ENCODE results near the gene GATA2.
A peak's percentile ranks its signal among the peaks of the same experiment; 100 is the strongest.

GATA2 gene

DNA sequence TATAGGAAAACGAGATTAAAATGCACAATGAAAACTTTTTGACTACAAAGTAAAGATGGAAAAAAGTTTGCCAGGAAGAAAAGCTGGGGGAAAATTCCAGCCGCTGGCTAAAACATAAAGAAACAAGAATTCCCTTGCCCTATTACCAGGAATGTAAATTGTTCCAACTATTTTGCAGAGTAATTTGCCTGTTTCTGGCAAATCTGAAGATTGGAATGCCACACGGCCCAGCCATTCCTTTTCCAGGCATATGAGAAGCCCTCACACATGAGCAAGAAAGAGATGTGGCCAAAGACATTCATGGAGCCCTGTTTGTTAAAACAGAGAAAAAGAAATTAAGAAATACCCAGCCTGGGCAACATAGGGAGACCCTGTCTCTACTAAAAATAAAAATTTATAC lies 8.4 kb upstream of the GATA2 start:
- DNase-seq, result no peak

DNA sequence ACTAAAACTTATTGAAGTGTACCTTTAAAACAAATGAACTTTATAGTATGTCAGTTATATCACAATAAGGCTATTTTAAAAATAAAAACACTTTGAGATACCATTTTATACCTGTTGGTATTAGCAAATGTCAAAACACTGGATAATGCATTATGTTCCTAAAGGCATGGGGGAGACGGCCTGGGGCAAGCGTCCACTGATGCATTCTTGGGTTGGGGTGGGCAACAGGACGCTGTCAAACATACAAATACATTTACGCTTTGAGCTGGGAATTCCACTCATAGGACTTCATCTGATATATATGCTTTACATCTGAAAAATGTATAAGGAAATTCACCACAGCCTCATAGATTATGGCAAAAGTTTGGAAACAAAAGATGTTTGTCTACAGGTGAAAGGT lies 7.6 kb upstream of the GATA2 start:
- DNase-seq, result no peak

DNA sequence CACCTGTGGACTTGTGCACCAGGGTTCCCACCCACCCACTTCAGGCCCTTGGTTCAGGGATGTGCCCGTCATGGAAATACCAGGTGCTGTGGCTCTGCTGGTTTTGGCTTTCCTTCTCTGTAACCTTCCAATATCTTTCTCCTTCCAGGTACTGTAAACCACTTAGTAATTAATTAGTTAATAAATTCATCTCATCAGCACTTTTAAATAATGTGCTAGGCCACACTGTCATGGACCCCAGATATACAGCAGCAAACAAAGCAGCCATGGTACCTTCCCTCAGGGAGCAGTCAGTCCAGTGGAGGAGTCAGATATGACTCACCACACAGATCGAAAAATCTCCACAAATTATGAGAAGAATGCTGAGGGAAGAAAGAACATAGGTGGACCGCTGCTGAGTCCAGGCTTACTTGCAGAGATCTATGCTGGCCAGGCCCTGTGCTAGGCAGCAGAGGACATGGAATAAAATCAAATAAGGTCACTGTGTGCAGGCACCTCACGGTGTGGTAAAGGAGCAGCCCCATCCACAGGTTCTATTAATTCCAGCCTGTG lies 6.8 kb upstream of the GATA2 start:
- no peak for DNase-seq

DNA sequence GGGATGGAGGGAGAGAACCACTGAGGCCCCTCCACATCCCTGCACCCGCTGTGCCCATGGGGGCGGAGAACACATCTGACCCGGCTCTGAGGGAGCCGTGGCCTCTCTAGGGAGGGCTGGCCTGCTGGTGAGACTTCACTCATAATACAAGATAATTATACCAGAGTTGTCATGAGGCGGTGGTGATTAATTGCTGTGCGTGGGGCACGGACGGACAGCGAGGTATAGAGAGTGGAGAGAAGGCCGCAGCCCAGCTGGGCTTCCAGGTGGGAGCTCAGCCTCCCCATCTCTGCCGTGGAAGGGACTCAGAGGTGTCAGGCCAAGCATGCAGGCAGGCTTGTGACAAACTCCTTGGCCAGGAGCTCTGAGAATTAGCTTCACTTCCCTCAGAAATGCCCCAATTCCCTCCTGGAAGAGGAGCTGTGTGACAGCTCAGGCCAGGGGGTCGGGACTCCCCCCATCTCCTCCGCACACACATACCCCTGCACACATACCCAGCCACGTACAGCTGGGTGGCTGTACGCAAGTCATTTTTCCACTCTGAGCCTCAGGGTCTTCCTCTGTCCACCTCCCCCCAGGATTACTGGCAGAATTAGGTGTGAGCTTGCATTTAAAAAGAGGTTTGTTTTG lies 6.0 kb upstream of the GATA2 start:
- no peak for DNase-seq

DNA sequence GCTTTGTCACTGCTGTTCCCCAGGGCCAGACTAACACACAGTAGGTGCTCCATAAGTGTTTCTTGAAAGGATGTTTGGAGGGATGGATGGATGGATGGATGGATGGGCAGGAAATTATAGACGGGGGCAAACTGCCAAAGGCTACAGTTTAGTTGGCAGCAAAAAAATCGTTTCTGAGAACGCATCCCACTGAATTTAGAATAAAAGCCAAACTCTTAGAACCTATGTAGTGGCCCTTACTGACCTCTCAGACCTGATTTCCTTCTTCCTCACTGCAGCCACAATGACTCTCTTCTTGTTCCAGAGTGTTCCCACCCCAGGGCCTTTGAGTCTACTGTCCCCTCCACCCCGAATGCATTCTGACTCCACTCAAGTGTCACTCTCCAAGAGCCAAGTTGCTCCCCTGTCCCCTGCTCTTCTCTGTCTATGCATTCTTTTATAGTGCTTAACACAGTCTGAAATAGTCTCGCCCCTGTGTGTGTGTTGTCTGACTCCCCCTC lies 5.2 kb upstream of the GATA2 start:
- no peak for DNase-seq

DNA sequence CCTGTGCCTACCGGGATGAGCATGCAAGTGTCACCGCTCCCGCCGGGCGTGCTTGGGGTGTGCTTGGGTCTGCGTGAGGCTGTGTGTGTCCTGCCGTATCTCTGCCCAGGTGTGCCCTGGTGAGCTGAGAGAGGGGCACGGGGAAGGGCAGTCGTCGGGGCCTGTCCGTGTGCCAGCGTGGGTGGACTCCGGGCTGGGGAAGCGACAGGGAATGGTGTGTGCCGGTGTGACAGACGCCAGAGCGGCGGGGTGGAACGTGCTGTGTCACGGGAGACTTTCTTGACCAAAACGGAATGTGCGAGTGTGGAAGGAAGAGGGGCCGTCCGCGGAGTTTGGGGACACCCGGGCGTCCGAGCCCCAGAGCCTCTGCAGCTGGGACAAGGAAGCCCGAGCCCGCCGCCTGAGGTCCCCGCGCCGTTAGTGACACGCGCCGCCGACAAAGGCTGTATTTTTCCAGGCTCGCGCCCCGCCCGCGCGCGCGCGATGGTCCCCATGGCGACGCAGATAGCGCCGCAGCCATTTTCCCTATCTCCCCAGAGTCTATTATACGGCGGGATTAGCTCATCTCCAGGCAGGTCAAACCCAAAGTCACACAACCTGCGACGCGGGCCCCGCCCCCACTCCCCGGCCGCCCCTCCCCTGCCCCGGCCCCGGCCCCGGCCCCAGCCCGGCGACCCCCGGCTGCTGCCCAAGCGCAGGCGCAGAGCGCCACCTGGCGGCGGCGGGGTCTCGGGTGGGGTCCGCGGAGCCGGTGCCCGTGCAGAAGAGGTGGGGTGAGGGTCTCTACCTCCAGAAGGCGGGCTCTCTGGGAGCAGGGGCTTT lies 4.5 kb upstream of the GATA2 start:
- DNase-seq, result peak; percentile 47 to 86

DNA sequence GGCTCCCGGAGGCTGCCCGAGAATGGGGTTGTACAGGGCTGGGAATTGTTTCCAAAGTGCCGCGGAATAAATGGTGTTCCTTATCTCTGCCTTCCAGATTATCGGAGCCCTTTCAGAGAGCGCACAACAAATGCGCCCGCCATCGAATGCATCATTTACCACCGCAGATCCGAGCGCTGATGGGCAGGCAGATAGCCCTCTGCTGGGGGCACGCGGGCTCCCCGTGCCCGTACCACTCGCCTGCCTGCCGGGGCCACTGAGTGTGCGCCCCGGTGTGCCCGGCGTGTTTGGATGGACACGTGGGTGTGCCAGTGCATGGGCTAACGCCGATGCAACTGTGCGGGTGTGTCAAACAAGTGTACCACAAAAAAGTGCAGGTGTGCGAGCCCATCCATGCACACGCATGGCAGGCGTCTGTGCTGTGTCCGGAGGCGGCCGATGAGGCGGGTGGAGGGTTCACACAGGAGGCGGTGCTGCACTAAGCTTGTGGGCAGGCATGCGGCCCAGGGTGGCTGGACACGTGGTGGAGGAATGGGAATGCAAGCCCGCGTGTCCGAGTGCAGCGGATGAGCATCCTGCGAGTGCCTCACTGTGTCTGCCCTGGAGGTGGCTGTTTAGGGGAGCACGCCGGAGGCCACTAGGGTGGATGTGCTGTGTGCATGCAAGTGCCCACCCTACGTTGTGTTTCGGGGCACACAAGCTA lies 3.8 kb upstream of the GATA2 start:
- DNase-seq, result peak in 1 of 2 experiments; percentile 49

DNA sequence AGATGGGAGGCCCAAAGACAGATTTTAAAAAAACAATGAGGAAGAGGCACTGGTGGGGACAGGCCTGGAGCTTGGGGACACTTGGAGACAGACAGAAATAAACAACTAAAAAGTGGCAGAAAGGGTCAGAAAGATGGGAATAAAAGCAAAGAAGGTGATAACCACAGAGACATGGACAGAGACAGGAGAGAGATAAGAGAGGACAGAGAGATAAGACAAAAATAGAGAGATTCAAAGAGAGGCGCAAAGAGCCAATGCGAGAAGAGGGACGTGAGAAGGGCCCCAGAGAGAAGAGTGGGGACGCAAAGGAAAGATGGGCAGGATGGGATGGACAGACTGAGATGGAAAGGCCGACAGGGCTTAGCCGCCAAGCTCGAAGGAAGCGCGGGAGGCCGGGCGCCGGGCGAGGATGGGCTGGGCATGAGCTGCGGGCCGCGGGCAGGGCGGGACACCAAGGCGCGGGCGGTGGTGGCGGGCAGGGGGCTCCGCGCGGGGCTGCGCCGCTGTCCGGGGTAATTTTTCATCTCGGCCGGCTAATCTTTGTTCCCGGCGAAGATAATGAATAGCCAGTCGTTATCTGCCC lies 3.1 kb upstream of the GATA2 start:
- no peak for DNase-seq

DNA sequence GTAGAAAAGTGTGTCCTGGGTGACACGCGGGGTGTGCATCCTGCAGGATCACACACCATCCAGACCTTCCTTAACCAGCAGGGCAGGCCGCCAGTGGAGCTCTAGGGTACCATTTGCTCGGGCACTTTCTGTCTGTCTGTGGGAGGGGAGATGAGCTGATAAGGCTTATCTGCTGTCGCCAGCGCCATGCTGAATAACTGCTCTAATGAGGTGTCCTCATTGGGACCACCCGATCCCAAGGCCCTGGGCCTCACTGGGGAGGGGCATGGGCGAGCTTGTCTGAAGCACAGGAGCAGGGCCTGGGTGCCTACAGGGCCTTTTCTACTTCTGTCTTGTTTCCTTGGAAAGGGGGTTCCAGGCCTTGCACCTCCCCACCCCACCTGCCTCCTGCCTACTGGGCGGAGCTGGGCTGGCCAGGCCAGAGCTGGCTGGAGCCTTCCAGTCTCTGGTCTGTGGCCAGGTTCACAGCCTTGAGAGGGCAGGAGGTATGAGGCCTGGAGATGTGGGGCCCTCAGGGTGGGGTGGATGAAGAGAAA lies 2.5 kb upstream of the GATA2 start:
- no peak for DNase-seq

DNA sequence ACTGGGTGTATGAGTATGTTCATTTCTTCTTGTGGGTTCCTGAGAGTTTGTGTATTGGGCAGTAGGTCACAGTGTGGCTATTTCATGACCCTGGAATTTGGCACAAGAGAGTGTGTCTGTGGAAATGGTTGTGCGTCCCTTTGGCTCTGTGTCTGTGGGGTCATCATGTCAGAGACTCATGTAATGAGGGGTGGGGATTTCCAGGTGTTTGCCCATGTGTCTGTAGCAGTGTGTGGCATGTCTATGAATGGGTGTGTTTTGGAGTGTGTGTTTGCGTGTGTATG lies 1.3 kb upstream of the GATA2 start:
- no peak for DNase-seq

DNA sequence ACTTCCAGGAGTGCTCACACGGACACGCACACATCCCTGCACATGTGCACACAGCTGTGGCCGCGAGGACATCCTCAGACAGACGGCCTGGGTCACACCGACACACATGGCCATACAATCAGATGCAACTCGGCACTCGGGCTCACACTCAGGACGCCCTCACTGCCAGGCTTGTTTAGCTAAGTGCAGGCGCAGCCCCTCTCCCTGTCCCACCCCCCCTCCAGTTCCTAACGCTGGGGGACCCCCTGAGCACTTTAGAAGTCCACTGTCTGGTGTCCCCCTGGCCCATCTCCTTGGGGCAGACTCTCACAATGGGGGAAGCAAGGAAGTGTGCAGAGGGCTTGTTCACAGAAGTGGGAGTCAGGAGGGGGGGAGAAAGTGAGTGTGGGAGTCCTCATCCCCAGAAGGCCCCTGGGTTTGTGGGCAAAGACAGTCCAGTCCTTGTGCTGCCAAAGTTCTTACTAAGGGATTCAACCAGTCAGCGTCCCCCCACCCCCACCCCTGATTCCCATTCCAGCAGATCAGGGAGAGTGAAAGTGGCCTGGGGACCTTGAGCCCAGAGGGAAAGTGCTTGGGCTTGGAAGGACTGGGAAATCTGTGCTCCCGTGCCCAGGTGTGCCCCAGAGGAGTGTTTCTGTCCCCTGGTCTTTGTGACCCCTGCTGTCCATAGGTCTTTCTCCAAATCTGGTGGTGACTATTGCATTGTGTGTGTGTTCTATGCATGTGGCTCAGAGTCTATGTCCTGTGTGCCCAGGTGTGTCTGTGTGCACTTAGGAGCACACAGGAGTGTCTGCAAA lies 767 bp upstream of the GATA2 start:
- no peak for DNase-seq

DNA sequence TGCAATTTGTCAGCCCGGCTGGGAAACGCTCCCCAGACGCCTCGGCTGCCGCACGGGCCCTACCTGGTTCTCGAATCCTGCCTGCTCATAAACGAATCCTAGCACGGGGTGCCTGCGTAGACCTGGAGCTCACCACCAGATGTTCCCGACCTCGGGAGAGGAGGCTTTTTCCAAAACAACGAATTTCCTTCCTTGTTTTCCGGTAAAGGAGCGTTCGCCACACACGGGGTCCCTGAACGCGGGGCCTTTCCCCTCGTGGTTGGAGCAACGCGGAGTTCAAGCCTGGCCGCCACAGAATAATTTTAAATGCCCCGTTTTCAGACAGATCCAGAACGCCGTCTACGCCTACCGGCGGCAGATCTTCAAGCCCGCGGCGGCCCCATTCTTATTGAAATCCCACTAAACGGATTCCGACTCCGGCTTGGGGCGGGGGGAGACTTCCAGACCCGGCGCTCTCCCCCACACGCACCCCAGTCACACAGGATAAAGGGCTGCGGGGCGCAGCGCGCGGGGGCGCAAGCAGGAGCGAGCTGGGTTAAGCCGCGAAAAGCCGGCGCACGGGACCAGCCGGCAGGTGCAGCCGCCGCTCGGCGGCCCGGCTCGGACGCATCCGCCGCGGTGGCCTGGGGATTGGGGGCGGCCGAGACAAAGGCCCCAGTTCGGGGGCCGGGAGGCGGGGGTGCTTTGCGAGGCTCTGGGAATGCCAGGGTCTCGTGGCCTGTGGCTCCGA lies 895 bp downstream of the GATA2 start:
- peak; percentile 50 to 58 for DNase-seq

DNA sequence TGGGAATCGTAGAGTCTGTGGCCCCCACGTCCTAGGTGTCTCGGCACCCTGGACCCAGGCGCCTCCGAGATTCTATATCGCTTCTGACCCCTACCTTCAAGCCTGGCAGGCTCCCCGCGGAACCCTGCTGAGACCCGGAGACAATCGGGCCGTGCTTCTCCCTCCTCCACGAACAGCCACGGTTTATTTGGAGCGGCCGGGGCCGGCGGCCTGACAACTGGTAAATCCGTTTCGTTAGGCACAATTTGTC lies 1.4 kb downstream of the GATA2 start:
- no peak for DNase-seq

DNA sequence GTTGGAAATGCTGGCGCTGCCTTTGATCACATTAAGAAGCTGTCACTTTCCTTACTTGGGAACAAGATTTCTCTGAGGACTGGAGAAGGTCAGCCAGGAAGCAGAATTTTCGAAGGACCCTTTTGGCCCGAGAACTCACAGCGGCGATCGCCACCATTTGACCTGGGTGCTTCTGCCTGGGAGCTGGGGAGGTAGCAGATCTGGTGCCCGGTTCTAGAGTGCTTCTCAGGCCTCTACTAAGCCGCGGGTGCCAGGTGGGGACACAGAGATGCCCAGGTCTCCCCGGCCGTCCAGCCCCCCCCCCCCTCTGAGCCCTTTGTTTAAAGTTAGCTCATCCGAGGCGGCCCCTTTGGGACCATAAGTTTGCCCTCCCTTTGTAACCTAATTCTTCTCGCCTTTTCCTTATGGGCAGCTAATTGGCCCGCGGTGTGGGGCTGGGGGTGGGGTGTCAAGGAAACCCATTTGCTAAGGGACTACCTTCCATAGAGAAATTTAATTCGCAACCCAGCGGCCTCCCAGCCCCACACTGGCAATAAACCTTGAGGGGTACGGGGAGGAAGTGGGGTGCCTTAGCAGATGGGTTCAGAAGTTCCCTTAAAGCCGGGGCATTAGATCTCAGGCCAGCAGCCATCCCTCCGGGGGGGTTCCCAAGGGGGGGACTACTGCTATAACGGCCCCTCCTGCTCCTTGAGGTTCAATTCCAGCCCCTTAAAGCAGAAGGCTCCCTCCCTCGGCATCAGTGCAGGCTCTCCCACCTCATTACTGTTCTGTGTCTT lies 1.9 kb downstream of the GATA2 start:
- peak in 1 of 2 experiments; percentile 49 for DNase-seq

DNA sequence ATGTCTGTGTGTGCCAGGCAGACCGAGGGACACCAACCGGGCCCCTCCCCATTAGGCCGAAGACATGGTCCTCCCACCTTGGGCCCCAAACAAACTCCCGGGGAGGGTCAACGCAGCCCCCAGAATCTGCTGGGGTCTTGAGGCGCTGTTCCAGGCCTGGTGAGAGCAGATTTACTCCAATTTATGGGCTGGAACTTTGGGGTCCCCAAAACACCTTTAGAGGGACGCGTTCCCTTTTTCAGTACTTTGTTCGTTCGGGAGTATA lies 2.4 kb downstream of the GATA2 start:
- DNase-seq, result no peak

DNA sequence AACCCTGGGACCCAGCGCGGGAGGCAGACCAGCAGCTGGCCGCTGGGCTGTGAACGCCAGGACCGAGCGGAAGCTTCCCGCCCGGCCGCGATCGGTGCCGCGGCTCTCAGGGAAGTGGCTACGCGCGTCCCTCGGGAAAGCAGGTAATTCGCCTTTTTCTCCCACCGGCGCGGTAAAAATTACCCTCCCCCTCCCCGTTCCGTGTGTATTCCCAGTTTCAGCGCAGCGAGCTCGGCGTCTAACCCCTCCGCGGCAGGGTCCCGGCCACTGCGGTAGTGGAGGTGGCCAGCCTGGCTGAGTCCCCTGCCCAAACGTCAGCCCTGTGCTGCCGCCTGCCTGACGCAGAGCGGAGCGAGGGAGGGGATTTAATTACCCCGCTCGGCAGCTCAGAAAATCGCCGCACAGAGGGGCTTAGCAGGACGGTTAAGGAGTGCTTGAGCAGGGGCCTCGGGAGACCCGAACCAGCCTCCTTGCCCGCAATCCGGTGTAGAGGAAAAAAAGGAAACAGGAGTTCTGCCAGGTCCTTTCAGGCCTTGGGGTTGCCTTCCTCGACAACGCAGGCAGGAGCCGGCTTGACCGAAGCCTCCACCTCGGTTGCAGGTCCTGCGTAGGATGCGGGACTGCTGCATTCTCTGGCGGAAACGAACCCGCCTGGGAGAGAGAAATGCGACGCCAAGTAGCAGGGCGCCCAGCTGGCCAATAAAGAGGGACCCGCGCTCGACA lies 2.9 kb downstream of the GATA2 start:
- peak; percentile 65 to 85 for DNase-seq

DNA sequence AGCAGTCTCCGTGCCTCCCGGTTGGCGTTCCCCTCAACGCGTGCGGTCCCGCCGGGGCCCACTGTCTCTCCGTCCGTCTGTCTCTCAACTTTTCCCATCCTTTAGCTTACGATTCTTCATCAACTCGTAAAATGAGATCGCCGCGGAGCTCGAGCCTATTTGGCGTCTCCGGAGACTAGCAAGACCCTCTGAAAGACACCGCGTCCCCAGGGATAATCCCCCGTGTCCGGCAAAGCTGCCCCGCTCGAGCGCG lies 3.4 kb downstream of the GATA2 start:
- no peak for DNase-seq

DNA sequence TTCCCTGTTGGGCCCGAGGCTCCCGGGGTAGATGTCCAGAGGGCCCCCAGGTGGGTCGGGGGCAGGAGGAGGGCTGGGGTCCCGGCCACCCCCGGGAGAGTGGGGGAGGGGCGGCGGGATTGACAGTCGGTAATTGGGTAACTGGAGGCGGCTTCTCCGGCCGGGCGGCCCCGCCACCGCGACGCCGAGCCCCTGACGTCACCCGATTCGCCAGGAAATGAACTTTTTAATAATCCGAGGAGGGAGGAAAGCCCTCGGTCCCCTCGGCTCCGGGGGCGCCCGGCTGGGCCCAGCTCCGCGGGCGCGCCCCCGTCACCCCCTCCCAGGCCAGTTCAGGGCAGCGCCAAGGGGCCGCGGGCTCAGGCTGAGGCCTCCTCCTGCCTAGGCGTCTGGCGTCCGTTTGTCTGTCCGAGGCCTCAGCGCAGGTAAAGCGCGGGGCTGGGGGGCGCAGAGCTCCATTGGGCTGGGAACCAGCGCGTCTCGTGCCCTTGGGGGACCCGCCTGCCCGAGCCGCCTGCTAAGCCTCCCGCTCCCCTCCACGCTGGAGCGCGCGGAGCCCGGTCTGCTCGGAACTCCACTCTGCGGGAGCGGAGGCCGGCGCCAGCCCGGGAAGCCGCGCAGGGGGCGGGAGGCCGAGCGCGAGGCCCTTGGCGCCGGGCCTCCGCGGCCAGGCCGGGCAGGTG lies 3.9 kb downstream of the GATA2 start:
- DNase-seq, result peak in 1 of 2 experiments; percentile 50

DNA sequence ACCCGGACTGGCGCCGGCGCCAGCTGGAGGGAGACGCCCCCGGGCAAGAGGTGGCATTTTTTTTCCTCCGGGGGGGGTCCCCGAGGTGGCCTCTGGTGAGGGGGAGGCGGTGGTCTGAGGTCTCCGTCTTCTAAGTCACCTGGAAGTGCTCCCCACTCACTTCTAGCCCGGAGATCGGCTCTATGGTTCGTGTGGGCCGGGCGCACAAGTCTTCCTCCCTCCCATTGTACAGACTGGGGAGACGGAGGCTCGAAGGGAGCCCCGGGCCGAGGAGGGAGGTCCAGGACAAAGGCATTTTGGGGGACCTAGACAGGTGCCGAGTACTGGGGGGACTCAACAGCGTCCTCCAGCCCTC lies 4.4 kb downstream of the GATA2 start:
- peak in 1 of 2 experiments; percentile 44 for DNase-seq
